GM10266 (cell line): ENCODE measurements around the gene POLR3B.
"Not testable (repeated sequence)": the region's sequence is repeated elsewhere in the genome, so short reads cannot be mapped to it uniquely, and the experiment has no call there.

ENCODE experiments used
- DNase-seq: peaks from one replicate; pipeline ENCODE4 v3.0.0; 2012; ENCODE audit errors: extremely low spot score
- CTCF ChIP-seq: IDR thresholded peaks from 2 replicates; pipeline ENCODE4 v1.5.1; 2012; ENCODE audit warnings: mild to moderate bottlenecking, low read depth; ENCODE audit not compliant: control insufficient read depth, insufficient read depth; ENCODE audit errors: missing control alignments

Gene POLR3B

GRCh38 chr12:106380954-106381353 lies 23.4 kb downstream of the POLR3B start:
- TF ChIP-seq CTCF, result no peak
- DNase-seq, result no peak

GRCh38 chr12:106381866-106382265 lies 24.3 kb downstream of the POLR3B start:
- DNase-seq, result not testable (repeated sequence)

- no peak for TF ChIP-seq CTCF
Measured at GRCh38 chr12:106386813-106387535, 29.4 kb downstream of the POLR3B start.

GRCh38 chr12:106387848-106388377 lies 30.4 kb downstream of the POLR3B start:
- no peak for TF ChIP-seq CTCF
- no peak for DNase-seq

More at GRCh38 chr12:106386813-106387535, 29.4 kb downstream of the POLR3B start:
- no peak for DNase-seq

GRCh38 chr12:106389151-106389550 lies 31.6 kb downstream of the POLR3B start:
- no peak for DNase-seq
- no peak for TF ChIP-seq CTCF

- TF ChIP-seq CTCF, result no peak
- DNase-seq, result no peak
Measured at GRCh38 chr12:106392759-106393158, 35.2 kb downstream of the POLR3B start.

- no peak for DNase-seq
- no peak for TF ChIP-seq CTCF
Measured at GRCh38 chr12:106409878-106410277, 52.3 kb downstream of the POLR3B start.

GRCh38 chr12:106412563-106412962 lies 55.0 kb downstream of the POLR3B start:
- no peak for DNase-seq
- TF ChIP-seq CTCF, result no peak
